Left lobe of liver (tissue), 2 donors: ENCODE data around the gene CACNA1C. TPM values are rescaled to one million over a fixed set of nuclear protein-coding genes. Genes with fewer than 3 reads are reported as not detected.

ENCODE experiments used
- ATAC-seq: fragments of 200-7000 bp; cut with Tn5 transposase; one replicate; pipeline ENCODE4 v1.9.1; 2020; ENCODE audit warnings: mild to moderate bottlenecking, moderate library complexity
- DNase-seq: peaks from one replicate; pipeline ENCODE4 v3.0.0-alpha.2; 2020; ENCODE audit warnings: low spot score
- total RNA-seq: library from RNA; stranded (reverse); gene quantifications from one replicate; pipeline ENCODE4 v1.2.1, GENCODE V29; 2021
- donor health status: DM: no; HTN: no; CAD: no; lungs with moderate emphysema.
- donor health status: DM: no; HTN: yes; CAD: no.

The CACNA1C gene
- total RNA-seq, 1 donor from 2014 or later = 0.83 TPM

- DNase-seq (no peak), ATAC-seq (no peak)
Observed at GRCh38 chr12:2227360-2227759, 174.6 kb downstream of the CACNA1C start.

GRCh38 chr12:2228535-2228934 is 175.7 kb downstream of the CACNA1C start:
- DNase-seq (no peak), ATAC-seq (no peak)

GRCh38 chr12:2229661-2230539 is 177.1 kb downstream of the CACNA1C start:
- ATAC-seq (no peak), DNase-seq (no peak)

GRCh38 chr12:2231011-2231595 is 178.3 kb downstream of the CACNA1C start:
- no peak for DNase-seq
- ATAC-seq = no peak

GRCh38 chr12:2231956-2232355 is 179.2 kb downstream of the CACNA1C start:
- ATAC-seq = no peak
- DNase-seq = no peak

GRCh38 chr12:2233034-2233433 is 180.2 kb downstream of the CACNA1C start:
- DNase-seq (no peak), ATAC-seq (no peak)

- no peak for DNase-seq
- no peak for ATAC-seq
Observed at GRCh38 chr12:2234091-2234490, 181.3 kb downstream of the CACNA1C start.

GRCh38 chr12:2234646-2235350 is 182.0 kb downstream of the CACNA1C start:
- ATAC-seq (no peak), DNase-seq (no peak)

- ATAC-seq (no peak), DNase-seq (no peak)
Observed at GRCh38 chr12:2236506-2237294, 183.9 kb downstream of the CACNA1C start.

GRCh38 chr12:2238111-2238510 is 185.3 kb downstream of the CACNA1C start:
- ATAC-seq (no peak), DNase-seq (no peak)

GRCh38 chr12:2239381-2239871 is 186.6 kb downstream of the CACNA1C start:
- DNase-seq (no peak), ATAC-seq (peak; percentile 20)

GRCh38 chr12:2240390-2240789 is 187.6 kb downstream of the CACNA1C start:
- DNase-seq (no peak), ATAC-seq (no peak)

- DNase-seq (no peak), ATAC-seq (no peak)
Observed at GRCh38 chr12:2240984-2241383, 188.2 kb downstream of the CACNA1C start.

- DNase-seq (no peak), ATAC-seq (no peak)
Observed at GRCh38 chr12:2242216-2242615, 189.4 kb downstream of the CACNA1C start.

- ATAC-seq (no peak), DNase-seq (no peak)
Observed at GRCh38 chr12:2242816-2243215, 190.0 kb downstream of the CACNA1C start.

- ATAC-seq = no peak
- no peak for DNase-seq
Observed at GRCh38 chr12:2243275-2243674, 190.5 kb downstream of the CACNA1C start.

GRCh38 chr12:2244013-2244861 is 191.4 kb downstream of the CACNA1C start:
- DNase-seq (no peak), ATAC-seq (no peak)

GRCh38 chr12:2246358-2246757 is 193.6 kb downstream of the CACNA1C start:
- no peak for ATAC-seq
- no peak for DNase-seq

GRCh38 chr12:2247120-2247519 is 194.3 kb downstream of the CACNA1C start:
- DNase-seq = no peak
- ATAC-seq = no peak

GRCh38 chr12:2247596-2247995 is 194.8 kb downstream of the CACNA1C start:
- ATAC-seq = no peak
- no peak for DNase-seq
